Activated gamma-delta T cell (primary cell): ENCODE data around the gene PCBP3.
"Not testable (repeated sequence)": the region's sequence is repeated elsewhere in the genome, so short reads cannot be mapped to it uniquely, and the experiment has no call there.

ENCODE experiments used
- DNase-seq: peaks from one replicate; lab custom pipeline; 2025; lab: John Stamatoyannopoulos, UW

Gene PCBP3

GRCh38 chr21:45894450-45894825 lies 250.9 kb downstream of the PCBP3 start:
- DNase-seq, result no peak

GRCh38 chr21:45894906-45895777 lies 251.6 kb downstream of the PCBP3 start:
- no peak for DNase-seq

DNA sequence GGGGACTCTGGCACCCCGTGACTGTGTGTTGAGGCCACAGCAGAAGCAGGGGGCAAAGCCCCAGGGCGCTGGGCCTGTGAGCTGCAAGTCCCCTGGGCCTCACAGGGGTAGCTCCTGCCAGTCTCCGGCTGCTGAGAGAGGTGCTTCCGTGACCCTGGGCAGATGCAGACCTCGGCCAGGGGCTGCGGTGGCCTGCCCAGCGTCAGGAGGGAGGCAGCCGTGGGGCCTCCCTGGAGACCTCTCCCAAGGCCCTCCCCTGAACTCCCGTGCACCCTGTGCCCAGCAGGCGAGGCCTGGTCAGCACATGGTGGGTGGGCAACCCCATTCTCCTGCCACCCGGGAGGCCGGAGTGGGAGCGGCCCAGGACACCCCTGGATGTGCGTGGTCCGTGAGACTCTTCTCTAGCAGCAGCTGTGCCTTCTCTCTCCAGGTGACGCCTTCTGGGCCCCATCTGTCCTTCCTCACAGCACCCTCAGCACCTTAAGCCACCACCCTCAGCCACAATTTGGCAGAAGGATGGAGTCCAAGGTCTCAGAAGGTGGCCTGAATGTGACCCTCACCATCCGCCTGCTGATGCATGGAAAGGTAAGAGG lies 252.3 kb downstream of the PCBP3 start:
- DNase-seq, result no peak

DNA sequence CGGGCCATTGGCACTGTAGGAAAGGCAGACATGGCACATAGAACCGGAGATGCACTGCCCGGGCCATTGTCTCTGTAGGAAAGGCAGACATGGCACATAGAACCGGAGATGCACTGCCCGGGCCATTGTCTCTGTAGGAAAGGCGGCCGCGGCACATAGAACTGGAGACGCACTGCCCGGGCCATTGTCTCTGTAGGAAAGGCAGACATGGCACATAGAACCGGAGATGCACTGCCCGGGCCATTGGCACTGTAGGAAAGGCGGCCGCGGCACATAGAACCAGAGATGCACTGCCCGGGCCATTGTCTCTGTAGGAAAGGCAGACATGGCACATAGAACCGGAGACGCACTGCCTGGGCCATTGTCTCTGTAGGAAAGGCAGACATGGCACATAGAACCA lies 252.9 kb downstream of the PCBP3 start:
- not testable (repeated sequence) for DNase-seq

GRCh38 chr21:45897191-45898027 lies 253.9 kb downstream of the PCBP3 start:
- DNase-seq, result no peak

GRCh38 chr21:45898028-45898350 lies 254.5 kb downstream of the PCBP3 start:
- DNase-seq, result no peak

DNA sequence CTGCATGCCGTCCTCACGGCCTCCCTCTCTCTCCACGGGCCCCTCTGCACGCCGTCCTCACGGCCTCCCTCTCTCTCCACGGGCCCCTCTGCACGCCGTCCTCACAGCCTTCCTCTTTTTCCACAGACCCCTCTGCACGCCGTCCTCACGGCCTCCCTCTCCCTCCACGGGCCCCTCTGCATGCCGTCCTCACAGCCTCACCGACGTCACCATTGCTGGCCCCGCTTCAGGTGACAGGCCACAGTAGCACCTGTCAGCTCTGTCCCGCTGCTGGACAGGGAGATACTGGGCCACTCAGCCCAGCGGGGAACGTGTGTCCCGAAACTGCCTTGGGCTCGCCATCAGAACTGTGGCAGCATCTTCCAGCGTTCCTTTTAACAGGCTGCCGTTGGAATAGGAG lies 255.3 kb downstream of the PCBP3 start:
- no peak for DNase-seq

- no peak for DNase-seq
Observed at GRCh38 chr21:45899317-45900033, 255.9 kb downstream of the PCBP3 start.

GRCh38 chr21:45900034-45900868 lies 256.7 kb downstream of the PCBP3 start:
- DNase-seq, result no peak

GRCh38 chr21:45901061-45901690 lies 257.7 kb downstream of the PCBP3 start:
- DNase-seq, result no peak

DNA sequence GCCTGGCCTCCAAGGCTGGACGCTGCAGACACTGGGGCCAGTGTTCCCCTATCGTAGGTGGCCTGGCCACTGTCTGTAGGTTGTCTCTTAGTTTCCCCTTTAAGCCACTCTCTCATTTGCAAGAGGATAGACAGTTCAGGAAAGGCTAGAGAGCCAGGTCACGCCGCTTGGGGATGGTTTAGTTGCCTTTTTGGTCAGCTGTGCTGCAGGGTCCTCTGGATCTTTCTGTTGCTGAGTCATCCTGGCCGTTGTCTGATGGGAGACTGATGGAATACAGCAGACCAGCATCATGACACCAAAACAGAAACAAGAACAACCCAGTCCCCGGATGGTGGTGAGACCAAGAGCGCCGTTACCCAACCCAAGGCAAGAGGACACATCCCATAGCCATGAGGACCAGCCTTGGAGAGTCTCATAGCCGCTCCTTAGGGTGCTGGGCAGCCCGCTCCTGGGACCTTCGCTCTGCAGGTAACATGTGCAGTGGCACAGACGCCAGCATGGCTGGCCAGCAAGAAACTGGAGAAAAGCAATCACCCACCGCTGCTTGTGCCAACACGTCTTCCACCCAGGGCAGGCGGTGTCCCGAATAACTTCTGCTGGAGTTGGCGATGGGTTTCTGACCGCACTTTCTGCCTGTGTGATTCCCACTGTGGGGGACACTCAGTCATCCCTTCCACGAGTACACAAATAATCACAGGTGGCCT lies 258.9 kb downstream of the PCBP3 start:
- no peak for DNase-seq

GRCh38 chr21:45905196-45905595 lies 261.7 kb downstream of the PCBP3 start:
- no peak for DNase-seq

DNA sequence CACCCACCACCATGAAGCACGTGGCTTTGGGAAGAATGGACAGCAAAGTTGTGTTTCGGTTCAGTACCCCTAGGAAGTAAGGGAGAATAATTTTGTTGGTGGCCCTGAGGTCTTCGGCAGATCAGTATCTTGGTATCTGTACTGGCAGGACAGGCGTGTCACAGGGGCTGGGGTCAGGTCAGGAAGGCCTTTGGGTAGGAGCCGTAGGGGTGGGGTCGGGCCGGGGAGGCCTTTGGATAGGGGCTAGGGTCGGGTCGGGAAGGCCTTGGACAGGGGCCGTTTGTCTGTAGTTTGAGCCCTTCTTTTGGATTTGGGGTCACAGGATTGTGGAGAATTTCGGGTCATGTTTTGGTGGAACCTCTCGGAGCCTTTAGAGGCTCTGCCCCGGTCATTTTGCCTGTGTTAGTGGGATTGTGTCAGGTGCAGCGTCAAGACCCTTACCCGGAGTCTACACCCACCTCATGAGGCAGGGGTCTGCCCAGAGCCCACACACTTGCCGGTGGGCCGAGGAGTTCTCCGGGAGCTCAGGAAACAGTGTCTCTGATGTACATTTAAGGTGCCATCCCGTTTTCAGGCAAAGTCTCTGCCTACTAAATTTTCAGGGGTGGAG lies 262.8 kb downstream of the PCBP3 start:
- DNase-seq, result no peak

- DNase-seq, result no peak
Observed at GRCh38 chr21:45906859-45907258, 263.3 kb downstream of the PCBP3 start.

DNA sequence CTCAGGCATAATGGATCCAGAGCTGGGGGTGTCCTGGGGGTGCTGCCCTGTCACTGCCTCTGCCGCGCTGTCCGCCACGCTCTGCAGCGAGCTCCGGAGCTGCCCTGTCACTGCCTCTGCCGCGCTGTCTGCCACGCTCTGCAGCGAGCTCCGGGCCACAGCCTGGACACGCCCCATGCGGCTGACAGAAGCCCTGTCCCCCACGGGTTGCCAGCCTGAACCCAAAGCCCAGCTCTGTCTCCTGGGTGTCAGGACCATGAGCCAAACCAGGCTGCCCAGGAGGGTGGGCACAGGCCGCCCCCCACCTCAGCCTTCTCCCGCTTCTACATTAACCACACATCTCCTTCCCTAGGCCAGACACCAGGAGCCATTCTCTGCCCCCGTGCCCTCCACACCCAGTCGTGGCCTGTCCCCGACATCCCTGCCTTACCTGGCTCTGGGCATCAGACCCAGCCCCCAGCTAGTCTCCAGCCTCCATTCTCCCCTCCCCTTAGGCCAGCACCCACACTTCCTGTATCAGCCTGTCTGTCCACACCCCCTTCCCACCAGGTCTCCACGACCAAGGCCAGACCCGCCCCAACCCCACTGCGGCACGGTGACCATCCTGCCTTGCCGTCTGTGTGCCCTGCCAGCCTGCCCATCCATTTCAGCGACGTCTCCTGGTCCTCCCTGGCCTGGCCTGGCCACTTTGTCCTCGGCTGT lies 265.2 kb downstream of the PCBP3 start:
- DNase-seq, result no peak

DNA sequence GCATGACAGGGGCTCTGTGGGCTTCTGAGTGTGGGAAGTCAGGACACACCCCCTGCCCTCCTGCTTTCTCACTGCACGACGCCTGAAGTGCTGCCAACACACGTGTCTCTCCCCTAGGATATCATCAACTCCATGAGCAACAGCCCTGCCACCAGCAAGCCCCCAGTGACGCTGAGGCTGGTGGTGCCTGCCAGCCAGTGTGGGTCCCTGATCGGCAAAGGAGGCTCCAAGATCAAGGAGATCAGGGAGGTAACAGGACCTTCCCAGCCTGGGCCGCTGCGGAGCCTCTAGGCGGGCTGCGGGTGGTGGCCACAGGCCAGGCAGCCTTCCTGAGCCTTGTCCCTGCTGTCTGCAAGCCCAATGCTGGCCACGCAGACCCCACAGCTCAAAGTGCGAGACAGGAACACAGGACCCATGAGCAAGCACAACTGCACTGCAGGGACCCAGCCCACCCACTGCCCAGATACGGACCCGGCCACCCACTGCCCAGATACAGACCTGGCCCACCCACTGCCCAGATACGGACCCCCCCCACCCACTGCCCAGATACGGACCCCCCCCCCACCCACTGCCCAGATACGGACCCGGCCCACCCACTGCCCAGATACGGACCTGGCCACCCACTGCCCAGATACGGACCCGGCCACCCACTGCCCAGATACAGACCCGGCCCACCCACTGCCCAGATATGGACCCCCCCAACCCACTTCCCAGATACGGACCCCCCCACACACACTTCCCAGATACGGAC lies 265.9 kb downstream of the PCBP3 start:
- DNase-seq, result no peak

DNA sequence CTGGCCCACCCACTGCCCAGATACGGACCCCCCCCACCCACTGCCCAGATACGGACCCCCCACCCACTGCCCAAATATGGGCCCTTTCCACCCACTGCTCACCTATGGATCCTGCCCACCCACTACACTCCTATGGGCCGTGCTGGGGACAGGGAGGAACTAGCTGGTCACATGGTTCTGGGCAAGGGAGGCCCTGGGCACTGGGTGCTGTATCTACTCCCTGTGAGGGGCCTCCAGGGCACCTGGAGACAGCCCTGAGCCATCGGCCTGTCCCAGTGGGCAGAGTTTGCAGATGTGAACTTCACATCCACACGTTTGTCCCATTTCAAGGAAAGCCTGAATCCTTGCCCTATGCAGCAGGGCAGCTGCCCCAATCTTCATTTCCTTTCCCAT lies 266.6 kb downstream of the PCBP3 start:
- DNase-seq, result no peak

GRCh38 chr21:45910548-45911221 lies 267.2 kb downstream of the PCBP3 start:
- no peak for DNase-seq
